22Rv1 (cell line): ENCODE data around the gene SCNN1B.

Source experiments
- CTCF ChIP-seq: fragments of 450-650 bp; IDR thresholded peaks from 2 replicates; pipeline ENCODE4 v1.5.1; 2017; ENCODE audit warnings: mild to moderate bottlenecking
- ZFX ChIP-seq: fragments of 450-650 bp; IDR thresholded peaks from 2 replicates; pipeline ENCODE4 v1.6.1; 2017; ENCODE audit warnings: antibody characterized with exemption, borderline replicate concordance

GRCh38 chr16:23327836-23328235 lies 25.7 kb downstream of the SCNN1B start:
- TF ChIP-seq CTCF = no peak
- TF ChIP-seq ZFX = no peak
